CD4-positive, alpha-beta T cell (primary cell): Measurements from ENCODE around the gene SLC28A1. TPM values are rescaled to one million over a fixed set of nuclear protein-coding genes. Genes with fewer than 3 reads are reported as not detected.

Source experiments
- ATAC-seq: fragments of 200-7000 bp; cut with Tn5 transposase; one replicate; pipeline ENCODE4 v1.10.0; 2022; ENCODE audit warnings: mild to moderate bottlenecking; ENCODE audit not compliant: poor library complexity
- CTCF ChIA-PET: fragments of 350-600 bp; sonication (Branson Sonifier 250); formaldehyde crosslinking; loops from one replicate; lab custom pipeline; 2021; ENCODE audit warnings: antibody characterized with exemption, inconsistent platforms; lab: Charles Lee
- POLR2A ChIA-PET: fragments of 350-600 bp; sonication (Branson Sonifier 250); formaldehyde crosslinking; loops from one replicate; lab custom pipeline; 2021; ENCODE audit warnings: antibody characterized with exemption, inconsistent platforms; lab: Charles Lee
- DNase-seq, 14 experiments: peaks; one replicate each; pipeline ENCODE4 v3.0.0-alpha.2; 2013 to 2020; ENCODE audit warnings: mixed read lengths in 2 of 14
- H3K27ac ChIP-seq, 2 donors: one replicate each; pipeline versions ENCODE4 v1.5.1 to v1.7.0; 2013; ENCODE audit warnings: low read length in 2 of 2, low read depth in 1 of 2, mild to moderate bottlenecking in 1 of 2
- H3K27me3 ChIP-seq, 2 experiments: 1 replicate in 1 of 2; 2 replicates in 1 of 2; pipeline versions ENCODE4 v1.6.1 to v1.7.0; 2013; ENCODE audit warnings: low read length in 2 of 2, control low read depth in 1 of 2, mild to moderate bottlenecking in 1 of 2, moderate library complexity in 1 of 2; ENCODE audit not compliant: insufficient read depth in 2 of 2, control insufficient read depth in 1 of 2
- H3K36me3 ChIP-seq: one replicate; pipeline ENCODE4 v1.6.1; 2013; ENCODE audit warnings: low read length, control low read depth; ENCODE audit not compliant: insufficient read depth
- H3K4me1 ChIP-seq: one replicate; pipeline ENCODE4 v1.6.1; 2013; ENCODE audit warnings: low read length, control low read depth; ENCODE audit not compliant: insufficient read depth
- H3K4me3 ChIP-seq: one replicate; pipeline ENCODE4 v1.5.1; 2013; ENCODE audit warnings: mild to moderate bottlenecking, low read length, moderate library complexity
- H3K9me3 ChIP-seq, 2 experiments: 1 replicate in 1 of 2; 2 replicates in 1 of 2; pipeline versions ENCODE4 v1.6.1 to v1.7.0; 2013; ENCODE audit warnings: low read length in 2 of 2, mild to moderate bottlenecking in 2 of 2, control low read depth in 1 of 2, moderate library complexity in 1 of 2; ENCODE audit not compliant: control insufficient read depth in 1 of 2, insufficient read depth in 1 of 2
- H3K27ac Mint-ChIP-seq: one replicate; pipeline ENCODE4 v1.8.0; 2020; ENCODE audit warnings: mixed read lengths
- H3K27me3 Mint-ChIP-seq: one replicate; pipeline ENCODE4 v1.8.0; 2021; ENCODE audit warnings: mixed read lengths
- H3K36me3 Mint-ChIP-seq: one replicate; pipeline ENCODE4 v1.8.0; 2021; ENCODE audit warnings: low read depth, mixed read lengths
- H3K4me1 Mint-ChIP-seq: one replicate; pipeline ENCODE4 v1.8.0; 2021; ENCODE audit warnings: low read depth, mixed read lengths
- H3K4me3 Mint-ChIP-seq: one replicate; pipeline ENCODE4 v1.8.0; 2020; ENCODE audit warnings: mild to moderate bottlenecking, mixed read lengths
- H3K9me3 Mint-ChIP-seq: one replicate; pipeline ENCODE4 v1.8.0; 2020; ENCODE audit warnings: mixed read lengths
- intact Hi-C, 2 experiments: fragments of 100-400 bp; cut with DNase I in 1 of 2; cut with micrococcal nuclease in 1 of 2; formaldehyde crosslinking; loops; one replicate each; pipeline versions ENCODE4 v1.15.1 to v1.9.0; 2023 to 2025; cut with DNase I, micrococcal nuclease
- total RNA-seq, 174 experiments: library from RNA in 2 of 174; stranded (reverse) in 2 of 174; gene quantifications; one replicate each; pipeline ENCODE4 v1.2.3 and lab custom pipeline; 2021 to 2026
- TF ChIP-seq, protein P1 (sequence below): fragments of 200-600 bp; IDR thresholded peaks from one replicate; pipeline ENCODE4 v1.8.0; 2022; ENCODE audit warnings: antibody characterized with exemption, mild to moderate bottlenecking

Gene SLC28A1
- total RNA-seq, 2 experiments from 2014 or later: not detected

- DNase-seq (no peak), ATAC-seq (no peak)
- H3K4me3 ChIP-seq: no peak overlapping the region
- ChIA-PET CTCF (no interaction called here), POLR2A (interaction anchor here (2.6 kb wide), 1 partner anchor 11 kb away, joined by 9 read pairs; no protein-coding TSS in a partner anchor)
- no peak overlapping the region for H3K27ac Mint-ChIP-seq
- intact Hi-C loops: no loop called here
- H3K9me3 ChIP-seq: peaks cover 0 to 5% of the 10 kb centered on the region in 2 experiments
- no peaks in the 10 kb centered on the region for H3K36me3 ChIP-seq
- H3K27me3 ChIP-seq: no peaks in the 10 kb centered on the region
- no peaks in the 10 kb centered on the region for H3K36me3 Mint-ChIP-seq
- no peak overlapping the region for H3K4me3 Mint-ChIP-seq
- TF ChIP-seq, protein P1, sequence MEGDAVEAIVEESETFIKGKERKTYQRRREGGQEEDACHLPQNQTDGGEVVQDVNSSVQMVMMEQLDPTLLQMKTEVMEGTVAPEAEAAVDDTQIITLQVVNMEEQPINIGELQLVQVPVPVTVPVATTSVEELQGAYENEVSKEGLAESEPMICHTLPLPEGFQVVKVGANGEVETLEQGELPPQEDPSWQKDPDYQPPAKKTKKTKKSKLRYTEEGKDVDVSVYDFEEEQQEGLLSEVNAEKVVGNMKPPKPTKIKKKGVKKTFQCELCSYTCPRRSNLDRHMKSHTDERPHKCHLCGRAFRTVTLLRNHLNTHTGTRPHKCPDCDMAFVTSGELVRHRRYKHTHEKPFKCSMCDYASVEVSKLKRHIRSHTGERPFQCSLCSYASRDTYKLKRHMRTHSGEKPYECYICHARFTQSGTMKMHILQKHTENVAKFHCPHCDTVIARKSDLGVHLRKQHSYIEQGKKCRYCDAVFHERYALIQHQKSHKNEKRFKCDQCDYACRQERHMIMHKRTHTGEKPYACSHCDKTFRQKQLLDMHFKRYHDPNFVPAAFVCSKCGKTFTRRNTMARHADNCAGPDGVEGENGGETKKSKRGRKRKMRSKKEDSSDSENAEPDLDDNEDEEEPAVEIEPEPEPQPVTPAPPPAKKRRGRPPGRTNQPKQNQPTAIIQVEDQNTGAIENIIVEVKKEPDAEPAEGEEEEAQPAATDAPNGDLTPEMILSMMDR: no peak
- H3K27ac ChIP-seq: no peak overlapping the region
- no peaks in the 10 kb centered on the region for H3K9me3 Mint-ChIP-seq
- no peaks in the 10 kb centered on the region for H3K4me1 Mint-ChIP-seq
- H3K27me3 Mint-ChIP-seq: peaks cover 5% of the 10 kb centered on the region
- no peaks in the 10 kb centered on the region for H3K4me1 ChIP-seq
These were observed 84.8 kb downstream of the SLC28A1 start for GRCh38 chr15:84969257-84969656.

DNA sequence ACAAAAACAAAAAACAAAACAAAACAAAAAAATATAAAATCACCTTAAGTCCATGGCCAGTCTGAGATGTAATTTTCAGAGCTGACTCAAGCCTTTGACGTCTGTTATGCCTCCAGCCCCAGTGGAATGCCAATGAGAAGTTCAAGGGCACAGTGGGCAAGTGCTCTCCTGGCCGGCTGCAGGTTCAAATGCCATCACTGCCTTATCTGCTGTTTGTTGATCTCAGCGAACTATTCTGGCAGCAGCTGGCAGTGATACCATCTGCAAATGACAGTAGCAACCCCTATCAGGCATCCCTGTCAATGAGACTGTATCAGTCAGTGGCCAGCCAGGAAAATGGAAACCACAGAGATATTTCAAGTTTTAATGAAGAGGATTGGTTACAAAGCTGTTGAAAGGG lies 86.4 kb downstream of the SLC28A1 start:
- H3K4me3 ChIP-seq: no peak overlapping the region

GRCh38 chr15:84973492-84974460 lies 89.3 kb downstream of the SLC28A1 start:
- Mint-ChIP-seq H3K4me1 (peaks cover 4% of the 10 kb centered on the region), H3K27ac (no peak overlapping the region), H3K36me3 (no peaks in the 10 kb centered on the region), H3K9me3 (no peaks in the 10 kb centered on the region), H3K27me3 (peaks cover 5% of the 10 kb centered on the region), H3K4me3 (no peak overlapping the region)
- TF ChIP-seq, protein P1: no peak
- ChIA-PET CTCF (no interaction called here), POLR2A (no interaction called here)
- Histone ChIP-seq H3K4me1 (no peaks in the 10 kb centered on the region), H3K4me3 (no peak overlapping the region), H3K27ac (no peak overlapping the region), H3K27me3 (no peaks in the 10 kb centered on the region), H3K36me3 (no peaks in the 10 kb centered on the region), H3K9me3 (no peaks in the 10 kb centered on the region)
- no peak for DNase-seq
- no peak for ATAC-seq
- intact Hi-C loops: loop anchor here in 1 of 2 experiments (10.0 kb wide), 1 partner anchor 401 kb away; no protein-coding TSS in a partner anchor

More for the DNA sequence above, 86.4 kb downstream of the SLC28A1 start:
- Histone ChIP-seq H3K4me1 (no peaks in the 10 kb centered on the region), H3K36me3 (no peaks in the 10 kb centered on the region), H3K27ac (no peak overlapping the region), H3K27me3 (no peaks in the 10 kb centered on the region), H3K9me3 (no peaks in the 10 kb centered on the region)
- no peaks in the 10 kb centered on the region for H3K4me1 Mint-ChIP-seq
- ChIA-PET POLR2A (interaction anchor here (0.6 to 2.6 kb wide), 3 partner anchors 9 to 18 kb away, joined by 3 to 9 read pairs (median 4); no protein-coding TSS in a partner anchor), CTCF (no interaction called here)
- intact Hi-C loops: loop anchor here in 1 of 2 experiments (10.0 kb wide), 1 partner anchor 404 kb away; no protein-coding TSS in a partner anchor
- H3K4me3 Mint-ChIP-seq: no peak overlapping the region
- no peaks in the 10 kb centered on the region for H3K36me3 Mint-ChIP-seq
- no peak overlapping the region for H3K27ac Mint-ChIP-seq
- peaks cover 5% of the 10 kb centered on the region for H3K27me3 Mint-ChIP-seq
- TF ChIP-seq, protein P1: no peak
- no peak for ATAC-seq
- no peaks in the 10 kb centered on the region for H3K9me3 Mint-ChIP-seq
- no peak for DNase-seq
